ENCODE measurements around the gene KRT86.
A peak's percentile ranks its signal among the peaks of the same experiment; 100 is the strongest.

KRT86 gene

GRCh38 chr12:52246720-52247621 lies 27.5 kb upstream of the KRT86 start:
- ChIA-PET POLR2A (ENCODE audit: low non-redundant PET) (no interaction called here), CTCF (interaction anchor here (3.0 kb wide), 1 partner anchor 80 kb away, joined by 9 read pairs; no protein-coding TSS in a partner anchor)
- H3K27ac ChIP-seq = peak overlapping the region; percentile 100
- no peak for DNase-seq (ENCODE audit: low spot score)
- TF ChIP-seq, protein P1, sequence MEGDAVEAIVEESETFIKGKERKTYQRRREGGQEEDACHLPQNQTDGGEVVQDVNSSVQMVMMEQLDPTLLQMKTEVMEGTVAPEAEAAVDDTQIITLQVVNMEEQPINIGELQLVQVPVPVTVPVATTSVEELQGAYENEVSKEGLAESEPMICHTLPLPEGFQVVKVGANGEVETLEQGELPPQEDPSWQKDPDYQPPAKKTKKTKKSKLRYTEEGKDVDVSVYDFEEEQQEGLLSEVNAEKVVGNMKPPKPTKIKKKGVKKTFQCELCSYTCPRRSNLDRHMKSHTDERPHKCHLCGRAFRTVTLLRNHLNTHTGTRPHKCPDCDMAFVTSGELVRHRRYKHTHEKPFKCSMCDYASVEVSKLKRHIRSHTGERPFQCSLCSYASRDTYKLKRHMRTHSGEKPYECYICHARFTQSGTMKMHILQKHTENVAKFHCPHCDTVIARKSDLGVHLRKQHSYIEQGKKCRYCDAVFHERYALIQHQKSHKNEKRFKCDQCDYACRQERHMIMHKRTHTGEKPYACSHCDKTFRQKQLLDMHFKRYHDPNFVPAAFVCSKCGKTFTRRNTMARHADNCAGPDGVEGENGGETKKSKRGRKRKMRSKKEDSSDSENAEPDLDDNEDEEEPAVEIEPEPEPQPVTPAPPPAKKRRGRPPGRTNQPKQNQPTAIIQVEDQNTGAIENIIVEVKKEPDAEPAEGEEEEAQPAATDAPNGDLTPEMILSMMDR (conservative IDR thresholded peaks at IDR 0.05; ENCODE audit: low read depth) = no peak

- DNase-seq (ENCODE audit: low spot score) = no peak
- peak overlapping the region; percentile 100 for H3K27ac ChIP-seq
- TF ChIP-seq, protein P1 (conservative IDR thresholded peaks at IDR 0.05; ENCODE audit: low read depth) = no peak
- POLR2A ChIA-PET (ENCODE audit: low non-redundant PET) = interaction anchor here (0.5 kb wide), 1 partner anchor 92 kb away, joined by 3 read pairs; no protein-coding TSS in a partner anchor
- CTCF ChIA-PET = interaction anchor here (1.4 to 1.6 kb wide), 2 partner anchors 31 to 91 kb away, joined by 3 to 8 read pairs; no protein-coding TSS in a partner anchor
Measured at GRCh38 chr12:52247622-52248540, 26.6 kb upstream of the KRT86 start.

DNA sequence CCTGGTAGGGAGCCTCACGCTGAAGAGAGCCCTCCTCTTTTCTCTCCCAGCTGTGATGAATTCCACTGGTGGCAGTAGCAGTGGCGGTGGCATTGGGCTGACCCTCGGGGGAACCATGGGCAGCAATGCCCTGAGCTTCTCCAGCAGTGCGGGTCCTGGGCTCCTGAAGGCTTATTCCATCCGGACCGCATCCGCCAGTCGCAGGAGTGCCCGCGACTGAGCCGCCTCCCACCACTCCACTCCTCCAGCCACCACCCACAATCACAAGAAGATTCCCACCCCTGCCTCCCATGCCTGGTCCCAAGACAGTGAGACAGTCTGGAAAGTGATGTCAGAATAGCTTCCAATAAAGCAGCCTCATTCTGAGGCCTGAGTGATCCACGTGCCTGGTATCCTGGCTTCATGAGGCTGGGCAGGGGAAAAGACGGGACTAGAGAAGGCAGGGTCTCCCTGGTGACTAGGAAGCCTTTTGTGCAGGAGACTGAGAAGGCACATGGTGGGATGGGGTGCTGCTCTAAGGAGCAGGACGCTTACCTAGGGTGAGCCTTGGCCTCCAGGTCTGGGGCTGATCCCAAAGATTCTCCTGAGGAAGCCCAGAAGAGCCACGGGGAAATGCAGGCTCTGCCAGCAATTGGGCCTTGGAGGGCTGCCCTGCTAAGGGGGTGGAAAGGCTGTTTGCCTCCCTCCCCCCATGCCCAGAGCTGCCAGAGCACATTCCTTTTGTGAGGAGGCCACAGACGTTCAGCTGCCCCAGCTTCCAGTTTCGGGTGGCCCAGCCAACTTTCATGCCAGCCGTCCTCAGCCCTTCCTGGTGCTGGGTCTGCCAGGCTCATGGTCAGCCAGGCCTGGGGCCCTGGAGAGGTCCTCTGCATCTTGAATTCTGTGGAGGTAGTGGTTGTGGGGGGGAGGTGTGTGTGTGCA lies 25.6 kb upstream of the KRT86 start:
- ChIA-PET POLR2A (ENCODE audit: low non-redundant PET) (interaction anchor here (0.5 kb wide), 2 partner anchors 91 to 1375 kb away, joined by 3 to 4 read pairs; no protein-coding TSS in a partner anchor), CTCF (interaction anchor here (0.6 to 1.6 kb wide), 3 partner anchors 30 to 92 kb away, joined by 3 to 8 read pairs (median 4); no protein-coding TSS in a partner anchor)
- no peak for DNase-seq (ENCODE audit: low spot score)
- peak overlapping the region; percentile 100 for H3K27ac ChIP-seq
- TF ChIP-seq, protein P1 (conservative IDR thresholded peaks at IDR 0.05; ENCODE audit: low read depth) = no peak

GRCh38 chr12:52249511-52250047 lies 24.9 kb upstream of the KRT86 start:
- TF ChIP-seq, protein P1 (conservative IDR thresholded peaks at IDR 0.05; ENCODE audit: low read depth) = no peak
- ChIA-PET CTCF (interaction anchor here (1.4 to 1.6 kb wide), 3 partner anchors 30 to 93 kb away, joined by 3 to 8 read pairs (median 5); no protein-coding TSS in a partner anchor), POLR2A (ENCODE audit: low non-redundant PET) (no interaction called here)
- DNase-seq (ENCODE audit: low spot score) = no peak
- peak overlapping the region; percentile 100 for H3K27ac ChIP-seq

GRCh38 chr12:52250048-52250990 lies 24.1 kb upstream of the KRT86 start:
- DNase-seq (ENCODE audit: low spot score) = no peak
- ChIA-PET CTCF (interaction anchor here (0.7 to 2.0 kb wide), 3 partner anchors 28 to 57 kb away, joined by 4 to 8 read pairs (median 5); no protein-coding TSS in a partner anchor), POLR2A (ENCODE audit: low non-redundant PET) (no interaction called here)
- TF ChIP-seq, protein P1 (conservative IDR thresholded peaks at IDR 0.05; ENCODE audit: low read depth) = no peak
- H3K27ac ChIP-seq = peak overlapping the region; percentile 100
